Neutrophil (primary cell): ENCODE results near the gene SLC12A8.

Experiments
- H3K27ac ChIP-seq: fragments of 200-600 bp; sonication (generic); 2 replicates; pipeline ENCODE4 v1.5.1; 2016; ENCODE audit warnings: mild to moderate bottlenecking, moderate library complexity
- H3K27me3 ChIP-seq: fragments of 200-600 bp; sonication (generic); 2 replicates; pipeline ENCODE4 v1.6.0; 2016; ENCODE audit warnings: mild to moderate bottlenecking
- H3K36me3 ChIP-seq: fragments of 200-600 bp; sonication (generic); 2 replicates; pipeline ENCODE4 v1.5.1; 2017
- H3K4me1 ChIP-seq, 2 experiments: fragments of 200-600 bp in 1 of 2; sonication (generic) in 1 of 2; 1 replicate in 1 of 2; 2 replicates in 1 of 2; pipeline versions ENCODE4 v1.5.1 to v1.6.1; 2013 to 2016; ENCODE audit warnings: low read depth in 1 of 2, low read length in 1 of 2, mild to moderate bottlenecking in 1 of 2, moderate library complexity in 1 of 2; ENCODE audit not compliant: control insufficient read depth in 1 of 2, insufficient read depth in 1 of 2
- H3K4me3 ChIP-seq, 2 experiments: fragments of 200-600 bp in 1 of 2; sonication (generic) in 1 of 2; 1 replicate in 1 of 2; 2 replicates in 1 of 2; pipeline ENCODE4 v1.5.1; 2013 to 2016; ENCODE audit warnings: low read depth in 1 of 2, low read length in 1 of 2, mild to moderate bottlenecking in 1 of 2, moderate library complexity in 1 of 2
- H3K9me3 ChIP-seq: fragments of 200-600 bp; sonication (generic); 2 replicates; pipeline ENCODE4 v1.5.1; 2016
- TF ChIP-seq, protein P1 (sequence below): fragments of 200-600 bp; sonication (generic); IDR thresholded peaks from 2 replicates; pipeline ENCODE4 v1.5.1; 2016; ENCODE audit warnings: antibody characterized with exemption

SLC12A8 gene

GRCh38 chr3:125229707-125230106 lies 17.2 kb upstream of the SLC12A8 start:
- H3K27me3 ChIP-seq = no peaks in the 10 kb centered on the region
- peaks cover 41% of the 10 kb centered on the region for H3K36me3 ChIP-seq
- no peak overlapping the region for H3K27ac ChIP-seq
- TF ChIP-seq, protein P1, sequence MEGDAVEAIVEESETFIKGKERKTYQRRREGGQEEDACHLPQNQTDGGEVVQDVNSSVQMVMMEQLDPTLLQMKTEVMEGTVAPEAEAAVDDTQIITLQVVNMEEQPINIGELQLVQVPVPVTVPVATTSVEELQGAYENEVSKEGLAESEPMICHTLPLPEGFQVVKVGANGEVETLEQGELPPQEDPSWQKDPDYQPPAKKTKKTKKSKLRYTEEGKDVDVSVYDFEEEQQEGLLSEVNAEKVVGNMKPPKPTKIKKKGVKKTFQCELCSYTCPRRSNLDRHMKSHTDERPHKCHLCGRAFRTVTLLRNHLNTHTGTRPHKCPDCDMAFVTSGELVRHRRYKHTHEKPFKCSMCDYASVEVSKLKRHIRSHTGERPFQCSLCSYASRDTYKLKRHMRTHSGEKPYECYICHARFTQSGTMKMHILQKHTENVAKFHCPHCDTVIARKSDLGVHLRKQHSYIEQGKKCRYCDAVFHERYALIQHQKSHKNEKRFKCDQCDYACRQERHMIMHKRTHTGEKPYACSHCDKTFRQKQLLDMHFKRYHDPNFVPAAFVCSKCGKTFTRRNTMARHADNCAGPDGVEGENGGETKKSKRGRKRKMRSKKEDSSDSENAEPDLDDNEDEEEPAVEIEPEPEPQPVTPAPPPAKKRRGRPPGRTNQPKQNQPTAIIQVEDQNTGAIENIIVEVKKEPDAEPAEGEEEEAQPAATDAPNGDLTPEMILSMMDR = no peak
- no peaks in the 10 kb centered on the region for H3K9me3 ChIP-seq
- H3K4me3 ChIP-seq = no peak overlapping the region
- no peaks in the 10 kb centered on the region for H3K4me1 ChIP-seq

- H3K36me3 ChIP-seq = peaks cover 40% of the 10 kb centered on the region
- no peaks in the 10 kb centered on the region for H3K9me3 ChIP-seq
- TF ChIP-seq, protein P1 = no peak
- H3K4me3 ChIP-seq = no peak overlapping the region
- H3K4me1 ChIP-seq = no peaks in the 10 kb centered on the region
- no peaks in the 10 kb centered on the region for H3K27me3 ChIP-seq
- no peak overlapping the region for H3K27ac ChIP-seq
Observed at GRCh38 chr3:125229168-125229567, 16.6 kb upstream of the SLC12A8 start.

- Histone ChIP-seq H3K27ac (no peak overlapping the region), H3K9me3 (no peaks in the 10 kb centered on the region), H3K4me3 (no peak overlapping the region), H3K27me3 (no peaks in the 10 kb centered on the region), H3K36me3 (peaks cover under 1% of the 10 kb centered on the region), H3K4me1 (peaks cover 0 to 8% of the 10 kb centered on the region in 2 experiments)
- TF ChIP-seq, protein P1 = no peak
Observed at GRCh38 chr3:125221831-125222230, 9.3 kb upstream of the SLC12A8 start.

DNA sequence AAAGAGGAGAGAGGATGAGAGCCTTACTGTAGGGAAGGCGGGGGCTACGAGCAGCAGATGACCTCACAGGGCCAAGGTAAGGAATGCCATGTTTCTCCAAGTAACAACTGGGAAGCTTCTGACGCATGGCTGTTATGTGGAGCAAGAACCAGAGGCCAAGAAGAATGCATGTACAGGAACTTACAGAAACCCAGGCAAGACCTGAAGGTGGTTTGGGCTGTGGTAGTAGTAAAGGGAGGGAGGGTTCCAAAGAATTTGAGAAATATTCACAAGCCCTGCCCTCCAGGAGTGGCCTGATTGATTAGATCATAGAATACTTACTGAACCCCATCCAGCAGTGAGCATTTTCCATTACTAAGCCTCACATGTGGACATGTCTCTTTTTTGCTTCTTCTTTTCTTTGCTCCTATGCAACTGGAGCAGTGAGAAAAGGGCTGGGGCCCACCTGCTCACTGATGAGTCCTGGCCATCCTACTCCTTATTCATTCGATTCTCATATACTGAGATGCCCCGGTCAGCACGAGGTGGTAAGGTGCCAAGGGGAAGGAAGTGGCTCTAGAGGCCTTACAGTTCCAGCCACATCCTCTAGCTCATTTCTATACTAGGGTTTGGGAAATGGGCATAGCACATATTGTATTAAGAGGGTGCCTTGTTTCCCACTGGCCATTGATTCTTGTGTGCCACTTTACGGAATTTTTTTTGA lies 8.3 kb upstream of the SLC12A8 start:
- no peaks in the 10 kb centered on the region for H3K36me3 ChIP-seq
- H3K27me3 ChIP-seq = peaks cover 2% of the 10 kb centered on the region
- peaks cover 0 to 8% of the 10 kb centered on the region in 2 experiments for H3K4me1 ChIP-seq
- H3K9me3 ChIP-seq = no peaks in the 10 kb centered on the region
- no peak overlapping the region for H3K27ac ChIP-seq
- no peak overlapping the region for H3K4me3 ChIP-seq
- TF ChIP-seq, protein P1 = no peak

DNA sequence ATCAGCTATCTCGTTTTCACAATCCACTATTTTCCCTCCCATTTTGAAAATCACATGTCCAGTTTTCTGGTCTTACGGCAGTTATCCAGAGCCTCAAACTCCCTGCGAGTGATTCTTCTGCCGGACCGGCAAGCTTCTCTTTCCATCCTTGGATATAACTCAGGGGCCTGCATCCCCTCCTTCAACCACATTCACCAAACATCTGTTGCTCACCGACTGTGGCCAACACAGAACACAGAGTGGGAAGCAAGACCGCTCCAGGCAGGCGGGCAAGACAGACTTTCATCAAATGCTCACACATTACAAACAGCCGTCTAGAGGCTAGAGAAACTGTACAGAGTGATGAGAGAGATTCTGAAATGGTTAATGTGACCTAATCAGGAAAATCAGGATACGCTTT lies 7.6 kb upstream of the SLC12A8 start:
- Histone ChIP-seq H3K27ac (no peak overlapping the region), H3K4me1 (peaks cover 0 to 8% of the 10 kb centered on the region in 2 experiments), H3K27me3 (peaks cover 9% of the 10 kb centered on the region), H3K4me3 (no peak overlapping the region), H3K9me3 (no peaks in the 10 kb centered on the region), H3K36me3 (no peaks in the 10 kb centered on the region)
- TF ChIP-seq, protein P1 = no peak
